Kidney glomerular epithelial cell (primary cell): ENCODE data around the gene C2orf80.
"Not testable (repeated sequence)": the region's sequence is repeated elsewhere in the genome, so short reads cannot be mapped to it uniquely, and the experiment has no call there.

Experiments
- DNase-seq: peaks from one replicate; lab custom pipeline; 2025; lab: John Stamatoyannopoulos, UW

Gene C2orf80

DNA sequence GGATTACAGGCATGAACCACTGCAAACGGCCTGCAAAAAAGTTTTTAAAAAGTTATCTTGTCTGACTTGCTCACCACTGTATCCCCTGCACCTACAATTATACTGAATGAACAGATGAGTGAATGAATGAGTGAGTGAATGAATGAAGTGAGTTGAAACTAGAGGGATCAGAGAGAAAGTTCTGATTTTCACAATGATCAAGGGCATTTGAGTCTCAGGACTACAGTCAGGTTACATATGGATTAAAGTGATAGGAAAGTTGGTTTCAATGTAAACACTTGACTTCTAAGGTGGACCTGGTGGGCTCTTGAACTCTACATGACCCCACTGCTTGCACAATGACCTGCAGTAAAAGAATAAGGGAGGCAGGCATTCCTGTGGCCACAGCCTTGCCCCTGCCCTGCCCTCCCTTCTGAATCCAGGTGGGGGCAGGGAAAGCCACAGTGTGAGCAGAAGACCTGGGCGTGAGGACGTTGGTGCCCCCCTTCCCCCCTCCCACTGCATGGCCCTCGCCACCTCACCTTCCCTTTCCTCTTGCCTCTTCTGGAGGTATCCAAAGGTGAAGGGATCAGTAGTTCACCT, 10.7 kb downstream of the C2orf80 start:
- DNase-seq = no peak

DNA sequence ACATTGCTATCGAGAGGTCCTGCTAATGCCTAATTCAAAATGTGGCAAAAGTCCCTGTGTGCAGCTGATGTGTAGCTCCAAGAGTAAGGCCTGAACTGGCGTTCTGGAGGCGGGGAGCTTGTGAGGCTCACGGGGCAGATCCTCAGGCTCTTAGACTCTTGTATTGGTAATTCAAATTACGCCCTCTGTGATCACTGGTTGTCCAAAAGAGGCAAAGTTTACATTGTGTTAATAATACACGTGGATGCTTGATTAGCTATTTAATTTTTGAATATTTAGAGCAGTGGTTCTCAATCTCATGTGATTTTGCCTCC, 14.0 kb downstream of the C2orf80 start:
- no peak for DNase-seq

DNA sequence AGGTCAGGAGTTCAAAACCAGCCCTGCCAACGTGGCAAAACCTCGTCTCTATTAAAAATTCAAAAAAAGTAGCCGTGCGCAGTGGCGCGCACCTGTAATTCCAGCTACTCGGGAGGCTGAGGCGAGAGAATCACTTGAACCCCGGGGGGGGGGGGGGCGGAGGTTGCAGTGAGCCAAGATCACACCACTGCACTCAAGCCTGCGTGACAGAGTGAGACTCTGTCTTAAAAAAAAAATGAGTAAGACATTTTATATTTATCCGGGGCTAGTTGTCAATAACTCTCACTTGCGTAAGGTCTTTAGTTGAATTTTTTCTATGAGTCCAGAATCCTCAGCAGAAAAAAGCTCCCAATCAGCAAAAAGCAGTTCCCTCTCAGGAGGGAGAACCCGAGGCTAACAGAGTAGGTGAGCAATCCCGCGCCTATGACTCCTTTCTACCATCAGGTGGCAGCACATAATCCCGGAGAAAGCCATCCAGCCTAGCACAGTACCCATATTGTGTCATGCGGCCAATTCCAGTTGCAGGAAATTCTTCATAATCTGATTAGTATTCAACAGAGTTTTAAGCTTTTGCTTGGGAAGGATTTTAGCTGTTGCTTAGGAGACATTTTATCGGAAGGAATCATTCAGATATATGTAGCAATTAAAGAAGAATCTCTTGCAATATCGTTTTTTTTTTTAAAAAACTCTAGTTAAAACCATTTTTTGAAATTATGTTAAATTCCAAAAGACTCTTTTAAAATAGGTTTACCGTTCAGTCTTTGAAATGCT, 14.6 kb downstream of the C2orf80 start:
- peak; percentile 83 for DNase-seq

DNA sequence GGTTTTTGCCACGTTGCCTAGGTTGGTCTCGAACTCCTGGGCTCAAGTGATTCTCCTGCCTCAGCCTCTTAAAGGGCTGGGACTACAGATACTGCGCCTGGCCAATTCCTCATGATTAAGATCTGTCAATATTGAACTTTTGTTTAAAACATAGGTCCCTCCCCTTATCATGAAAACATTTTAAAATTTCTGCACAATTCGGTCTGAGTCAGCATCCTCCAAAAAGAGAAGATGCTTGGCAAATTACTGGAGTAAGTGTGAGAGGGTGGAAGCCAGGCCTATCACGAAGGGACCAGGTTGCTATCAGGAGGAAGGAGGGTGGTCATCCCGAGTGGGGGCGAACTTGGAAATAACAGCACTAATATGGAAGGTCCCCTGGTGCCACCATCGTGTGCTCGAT, 15.7 kb downstream of the C2orf80 start:
- DNase-seq = no peak

DNA sequence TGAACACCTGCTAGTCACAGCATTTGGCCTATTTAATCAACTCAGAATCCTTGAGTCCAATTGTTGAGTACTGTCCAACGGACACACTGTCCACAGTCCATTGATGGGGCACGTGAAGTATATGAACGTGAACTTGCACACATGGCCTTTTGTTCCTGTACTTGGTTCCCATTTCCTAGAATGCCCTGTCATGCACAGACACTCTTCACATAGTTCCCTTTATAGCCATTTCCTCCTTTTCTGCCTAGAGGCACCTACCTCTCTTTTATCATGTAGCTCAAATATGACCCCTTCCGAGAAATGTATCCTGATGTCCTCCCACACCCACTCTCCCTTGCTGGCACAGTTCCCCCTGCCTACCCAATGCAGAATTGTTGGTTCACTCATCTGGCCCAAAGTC, 17.7 kb downstream of the C2orf80 start:
- no peak for DNase-seq

DNA sequence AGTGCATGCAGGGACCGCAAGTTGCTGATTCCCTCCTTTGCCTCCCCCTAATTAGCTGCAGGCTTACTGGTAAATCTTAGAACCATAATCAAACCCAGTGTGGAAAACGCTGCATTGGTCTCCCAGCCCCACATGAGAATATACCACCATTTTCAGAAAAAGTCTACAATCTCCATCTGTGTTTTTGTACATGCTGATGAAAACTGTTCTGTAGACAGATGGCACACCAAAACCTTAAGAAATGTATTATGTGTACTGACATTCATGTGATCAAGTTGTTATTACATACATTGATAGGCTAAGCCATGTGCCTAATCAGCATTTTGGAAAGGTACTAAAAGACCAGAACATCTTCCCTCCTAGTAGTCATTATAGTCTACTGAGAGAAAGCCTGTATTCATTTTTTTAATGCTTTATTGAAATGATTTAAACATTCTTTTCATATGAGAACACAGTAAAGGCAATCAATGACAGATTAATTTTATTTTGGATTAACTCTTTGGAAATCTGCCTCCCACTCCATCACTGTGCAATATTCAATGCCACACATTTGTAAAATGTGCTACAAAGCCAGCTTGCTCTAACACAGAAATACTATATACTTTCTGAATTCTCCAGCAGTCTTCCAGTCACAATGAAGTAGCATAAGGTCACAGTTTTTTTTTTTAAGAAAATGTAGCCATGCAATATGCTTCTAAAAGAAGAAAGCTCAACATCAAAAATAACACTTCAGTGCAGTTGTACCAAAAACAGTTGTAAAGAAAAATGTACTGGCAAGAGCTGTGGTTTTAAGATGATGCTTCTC, 24.7 kb downstream of the C2orf80 start:
- DNase-seq = no peak

DNA sequence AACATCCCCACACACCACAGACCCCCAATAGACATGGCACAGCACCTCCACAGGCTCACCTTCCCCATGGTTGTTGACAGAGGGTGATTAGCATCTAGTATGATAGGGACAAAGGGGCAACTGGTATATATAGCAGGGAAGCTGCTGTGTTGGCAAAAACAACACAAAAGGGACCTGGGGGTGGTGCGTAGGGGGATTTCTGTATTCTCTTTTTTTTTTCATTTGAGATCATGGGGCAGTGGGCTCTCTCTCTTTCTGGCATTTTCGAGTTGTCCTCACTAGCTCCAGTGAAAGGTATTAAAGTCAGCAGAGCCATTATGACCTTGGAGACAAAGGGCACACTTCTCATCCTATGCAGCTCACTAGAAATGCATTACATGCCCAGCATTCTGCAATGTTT, 26.3 kb downstream of the C2orf80 start, which contains the start of gene CRYGA:
Gene CRYGA, minus strand, starts transcription at position 101 of the 400 bp plus-strand sequence. Its CDS starts 33 bp downstream, at position 68.
- no peak for DNase-seq

DNA sequence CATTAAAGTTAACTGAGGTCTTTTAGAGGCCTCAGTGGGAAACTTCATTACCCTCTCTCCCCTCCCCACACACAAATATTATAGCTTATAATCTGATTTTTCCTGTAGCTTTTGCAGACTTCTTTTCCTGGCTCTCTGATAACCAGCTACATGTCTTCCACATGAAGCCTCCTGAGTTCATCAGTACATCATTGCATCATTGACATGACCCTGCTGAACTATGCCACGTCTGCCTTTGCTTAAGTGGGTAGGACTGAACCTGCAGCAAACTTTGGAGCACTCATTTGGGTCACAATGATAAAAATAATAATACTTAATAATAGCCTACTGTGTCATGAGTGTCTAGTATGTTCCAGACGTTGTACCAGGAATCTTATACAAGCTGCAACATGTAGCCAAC, 33.4 kb downstream of the C2orf80 start:
- DNase-seq = no peak

DNA sequence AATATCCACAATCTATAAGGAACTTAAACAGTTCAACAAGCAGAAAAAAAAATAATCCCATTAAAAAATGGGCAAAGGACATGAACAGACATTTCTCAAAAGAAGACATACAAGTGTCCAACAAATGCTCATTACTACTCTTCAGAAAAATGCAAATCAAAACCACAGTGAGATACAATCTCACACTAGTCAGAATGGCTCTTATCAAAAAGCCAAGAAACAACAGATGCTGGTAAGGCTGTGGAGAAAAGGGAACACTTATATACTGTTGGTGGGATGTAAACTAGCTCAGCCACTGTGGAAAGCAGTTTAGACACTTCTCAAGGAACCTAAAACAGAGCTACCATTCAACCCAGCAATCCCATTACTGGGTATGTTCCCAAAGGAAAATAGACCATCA, 36.7 kb downstream of the C2orf80 start:
- DNase-seq = no peak

DNA sequence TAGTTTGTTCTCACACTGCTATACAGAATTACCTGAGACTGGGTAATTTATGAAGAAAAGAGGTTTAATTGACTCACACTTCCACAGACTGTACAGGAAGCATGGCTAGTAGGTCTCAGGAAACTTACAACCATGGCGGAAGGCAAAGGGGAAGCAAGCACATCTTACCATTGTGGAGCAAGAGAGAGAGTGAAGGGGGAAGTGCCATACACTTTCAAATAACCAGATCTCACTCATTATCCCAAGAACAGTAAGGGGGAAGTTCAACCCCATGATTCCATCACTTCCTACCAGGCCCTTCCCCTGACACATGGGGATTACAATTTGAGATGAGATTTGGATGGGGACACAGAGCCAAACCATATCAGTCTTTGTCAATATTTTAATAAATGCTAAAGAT, 38.9 kb downstream of the C2orf80 start:
- no peak for DNase-seq

DNA sequence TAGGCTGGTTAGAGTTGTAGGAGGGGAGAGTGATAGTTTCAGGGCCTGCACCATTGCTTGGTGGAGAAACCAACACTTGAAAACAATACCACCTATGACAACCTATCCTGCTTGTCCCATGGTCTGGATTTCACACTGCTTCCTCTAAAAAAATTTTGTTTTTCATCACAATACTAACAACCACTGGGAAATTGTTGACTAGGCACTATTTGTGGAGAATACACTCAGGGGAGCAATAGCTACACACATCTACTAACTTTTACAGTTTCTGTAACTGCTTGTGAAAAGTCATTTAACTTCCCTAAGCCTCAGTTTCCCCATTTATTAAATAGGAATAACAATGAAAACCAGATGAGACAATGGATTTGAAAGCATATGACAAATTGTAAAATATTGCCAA, 39.7 kb downstream of the C2orf80 start:
- no peak for DNase-seq

DNA sequence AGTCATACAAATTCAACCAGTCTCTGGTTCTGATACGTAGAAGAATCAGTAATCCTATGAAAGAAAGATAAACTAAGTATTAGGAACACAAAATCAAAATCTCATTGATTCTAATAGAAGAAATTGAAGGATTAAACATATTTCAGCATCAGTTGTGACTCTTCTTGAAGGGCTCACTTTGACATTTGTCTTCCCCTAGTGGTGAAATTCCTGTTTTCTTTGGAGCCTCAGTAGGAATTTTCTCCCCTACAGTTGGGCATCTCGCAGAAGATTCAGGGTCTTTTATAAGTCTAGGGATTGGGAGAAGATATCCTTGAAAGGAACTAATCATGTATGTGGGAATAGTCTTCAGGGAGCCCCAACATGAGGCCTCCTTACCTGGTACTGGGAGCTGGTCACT, 41.0 kb downstream of the C2orf80 start:
- no peak for DNase-seq

DNA sequence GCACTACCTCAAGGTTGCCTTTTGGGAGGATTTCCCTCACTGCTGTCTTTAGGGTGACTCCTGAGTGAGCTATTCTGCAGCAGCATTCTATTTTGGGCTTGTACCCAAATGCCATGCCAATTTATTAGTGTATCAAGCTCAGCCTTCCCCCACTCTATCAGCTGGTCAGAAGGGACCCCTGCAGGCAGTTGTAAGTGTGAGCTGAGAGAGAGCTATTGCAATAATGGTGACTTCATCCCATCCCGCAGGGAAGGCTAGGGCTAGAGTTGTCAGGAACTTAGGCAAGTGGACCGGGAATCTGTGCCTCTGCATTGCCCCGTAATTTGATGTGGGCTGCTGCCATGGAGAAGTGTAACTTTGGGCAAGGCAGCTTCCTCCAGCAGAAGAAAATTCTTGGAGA, 42.1 kb downstream of the C2orf80 start:
- no peak for DNase-seq

DNA sequence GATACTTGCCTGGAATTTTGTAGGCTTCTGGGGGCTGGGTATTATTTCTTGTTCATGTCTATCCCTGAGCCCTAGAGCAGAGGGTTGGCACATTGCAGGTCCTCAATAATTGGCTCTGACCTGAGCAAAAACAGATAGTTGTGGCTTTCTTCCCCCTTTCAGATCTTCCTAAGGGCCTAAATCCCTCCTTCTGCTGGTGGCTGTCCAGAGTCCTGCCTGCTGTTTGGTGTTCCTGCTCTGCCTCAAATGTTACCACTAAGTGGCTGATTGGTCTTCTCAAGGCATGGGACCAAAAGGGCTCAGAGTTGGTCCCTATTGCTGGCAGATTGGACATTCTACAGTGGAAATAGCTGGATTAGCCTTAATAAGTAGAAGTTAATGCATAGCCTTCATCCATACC, 42.8 kb downstream of the C2orf80 start:
- no peak for DNase-seq

DNA sequence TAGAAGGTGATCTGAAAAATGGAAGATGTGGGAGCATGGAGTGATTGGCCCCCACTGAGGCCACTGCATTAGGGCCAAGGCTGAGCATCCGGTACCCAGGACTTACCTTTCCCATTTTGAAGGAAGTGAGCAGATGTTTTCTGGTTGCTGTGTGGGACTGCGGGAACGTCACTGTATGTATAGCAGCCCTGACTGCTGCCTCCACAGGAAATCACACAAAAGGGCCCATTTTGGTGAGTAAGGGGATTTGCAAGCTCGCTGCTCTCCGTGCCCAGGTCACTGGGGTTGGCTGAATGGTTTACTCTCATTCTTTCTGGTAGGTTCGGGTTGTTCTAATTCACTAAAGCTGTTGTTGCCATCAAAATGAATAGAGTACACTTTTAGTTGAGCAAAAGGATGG, 43.8 kb downstream of the C2orf80 start, which contains the start of gene CRYGB:
Gene CRYGB, minus strand, starts transcription at position 153 of the 400 bp plus-strand sequence. Its CDS starts 38 bp downstream, at position 115.
- no peak for DNase-seq

DNA sequence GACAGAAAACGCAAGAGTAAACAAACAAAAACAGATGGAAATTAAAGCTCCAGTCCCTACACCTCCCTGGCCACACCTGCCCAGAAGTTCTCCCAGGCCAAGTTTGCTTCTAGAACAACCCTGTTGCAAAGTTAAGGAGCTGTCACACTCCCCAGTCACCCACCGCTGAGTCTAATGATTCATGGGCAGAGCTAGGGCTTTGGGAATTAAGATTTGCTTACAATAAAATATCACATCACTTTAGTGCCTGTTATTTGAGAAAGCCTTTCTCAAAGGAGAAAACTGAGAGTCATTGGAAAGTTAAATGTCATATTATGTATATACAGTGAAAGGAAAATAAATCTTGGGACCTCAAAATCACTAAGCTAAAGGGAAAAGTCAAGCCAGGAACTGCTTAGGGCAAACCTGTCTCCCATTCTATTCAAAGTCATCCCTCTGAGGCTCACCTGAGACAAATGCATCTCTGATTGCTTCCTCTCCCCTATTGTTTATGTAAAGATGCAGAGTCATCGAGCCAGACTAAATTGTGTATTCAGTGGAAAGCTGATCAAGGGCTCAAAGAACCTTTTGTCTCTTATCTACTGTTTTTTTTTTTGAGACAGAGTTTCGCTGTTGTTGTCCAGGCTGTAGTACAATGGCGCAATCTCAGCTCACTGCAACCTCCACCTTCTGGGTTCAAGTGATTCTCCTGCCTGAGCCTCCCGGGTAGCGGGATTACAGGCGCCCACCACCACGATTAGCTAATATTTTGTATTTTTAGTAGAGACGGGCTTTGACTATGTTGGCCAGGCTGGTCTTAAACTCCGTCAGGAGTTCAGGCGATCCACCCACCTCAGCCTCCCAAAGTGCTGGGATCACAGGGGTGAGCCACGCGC, 46.7 kb downstream of the C2orf80 start:
- DNase-seq = no peak

DNA sequence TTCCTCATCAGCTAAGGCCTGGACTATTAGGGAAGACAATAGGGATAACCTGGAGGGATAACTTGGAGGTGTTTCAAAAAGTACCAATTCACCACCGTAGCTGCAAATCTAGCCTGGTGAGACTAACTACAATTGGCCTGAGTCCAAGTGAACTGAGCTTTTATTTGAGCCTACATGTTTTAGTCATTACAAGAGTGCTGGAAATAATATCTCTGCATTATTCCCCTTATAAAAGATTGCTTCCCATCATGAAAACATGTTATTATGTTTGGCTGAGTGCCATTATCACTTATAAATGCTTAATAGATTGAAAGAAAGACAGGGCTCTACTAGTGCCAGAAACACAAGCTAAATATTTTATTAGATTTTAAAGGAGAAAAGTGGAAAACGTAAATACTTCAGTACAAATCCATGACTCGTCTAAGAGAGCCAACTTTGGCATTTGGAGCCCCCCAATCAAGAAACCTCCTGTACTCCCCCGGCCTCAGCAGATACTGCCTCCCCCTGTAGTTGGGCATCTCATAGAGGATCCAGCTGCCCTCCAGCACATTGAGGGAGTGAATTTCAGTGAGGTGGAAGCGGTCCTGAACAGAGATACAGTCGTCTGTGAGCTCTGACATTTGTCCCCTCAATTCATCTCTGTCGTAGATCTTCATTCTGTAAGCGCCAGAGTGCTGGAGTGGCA, 47.4 kb downstream of the C2orf80 start:
- no peak for DNase-seq

DNA sequence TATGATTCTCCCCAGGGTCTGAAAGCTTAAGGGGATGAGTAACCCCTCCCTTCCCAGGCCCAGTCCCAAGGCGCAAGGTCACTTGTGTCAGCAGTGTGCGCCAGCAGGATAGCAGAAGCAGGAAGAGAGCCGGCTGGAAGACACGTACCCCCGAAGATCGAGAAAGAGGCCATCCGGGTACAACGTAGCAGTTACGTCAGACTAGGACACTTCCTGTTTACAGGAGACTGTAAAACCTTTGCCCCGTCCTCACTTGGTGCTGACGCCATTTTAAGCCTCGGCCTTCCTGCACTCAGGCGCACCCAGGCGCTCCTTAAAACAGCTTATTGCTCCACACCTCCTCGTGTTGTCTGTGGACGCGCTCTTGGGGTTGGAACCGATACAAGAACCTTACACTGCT, 50.4 kb downstream of the C2orf80 start:
- no peak for DNase-seq

DNA sequence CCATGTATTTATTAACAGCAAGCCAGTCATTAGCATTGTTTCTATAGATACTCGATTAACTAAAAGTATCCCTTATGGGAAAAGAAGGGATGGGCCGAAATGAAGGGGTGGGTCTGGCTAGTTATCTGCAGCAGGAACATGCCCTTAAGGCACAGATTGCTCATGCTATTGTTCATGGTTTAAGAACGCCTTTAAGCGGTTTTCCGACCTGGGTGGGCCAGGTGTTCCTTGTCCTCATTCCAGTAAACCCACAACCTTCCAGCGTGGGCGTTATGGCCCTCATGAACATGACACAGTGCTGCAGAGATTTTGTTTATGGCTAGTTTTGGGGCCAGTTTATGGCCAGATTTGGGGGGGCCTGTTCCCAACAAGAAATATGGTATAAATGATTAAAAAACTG, 51.5 kb downstream of the C2orf80 start:
- not testable (repeated sequence) for DNase-seq

DNA sequence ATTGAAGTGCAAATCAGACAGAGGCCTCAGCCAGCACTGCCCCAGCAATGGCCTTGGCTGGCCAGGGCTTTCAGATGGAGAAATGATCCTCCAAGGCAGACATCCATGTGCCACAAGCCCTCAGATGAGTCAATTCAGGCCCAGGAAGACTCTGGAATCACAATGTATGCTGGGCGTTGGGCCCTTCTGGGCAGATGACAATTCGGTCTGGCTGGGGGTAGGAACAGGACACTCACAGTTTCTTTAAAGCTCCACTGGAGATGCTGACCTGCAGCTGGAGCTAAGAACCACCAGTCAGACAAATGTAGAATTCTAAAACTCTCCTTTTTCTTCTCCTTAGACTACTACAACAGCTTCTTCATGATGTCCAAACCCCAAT, 53.1 kb downstream of the C2orf80 start:
- DNase-seq = no peak
